K562 (cell line): ENCODE measurements around the gene P2RY11. TPM values are rescaled to one million over a fixed set of nuclear protein-coding genes. Genes with fewer than 3 reads are reported as not detected.

Source experiments
- KDM4B ChIP-seq, 2 experiments: fragments of 450-650 bp in 1 of 2; sonication (generic) in 1 of 2; IDR thresholded peaks; 2 replicates each; pipeline ENCODE4 v1.6.1; 2016 to 2017; ENCODE audit warnings: borderline replicate concordance in 2 of 2, antibody characterized with exemption in 1 of 2, low read depth in 1 of 2, mild to moderate bottlenecking in 1 of 2
- REST ChIP-seq, 2 experiments: fragments of 450-650 bp; formaldehyde crosslinking in 1 of 2; IDR thresholded peaks; 2 replicates each; pipeline versions ENCODE4 v1.4.0 to v1.6.1; 2014 to 2020; ENCODE audit warnings: mild to moderate bottlenecking in 2 of 2, borderline replicate concordance in 1 of 2, low read depth in 1 of 2
- polyA plus RNA-seq, 8 experiments: library from polyadenylated mRNA; depleted of rRNA in 4 of 8; stranded (reverse) in 5 of 8; unstranded in 3 of 8; fragments of >200 nt; fragmentation: Nextera tagmentation in 2 of 8; fragmentation: Illumina TruSeq in 1 of 8; extraction: Ambion mirVana in 2 of 8; extraction: Trizol in 1 of 8; gene quantifications; 2 replicates each; pipeline versions ENCODE4 v1.2.1 to v1.2.3, GENCODE V29; 2011 to 2014; ENCODE audit warnings: inconsistent platforms in 1 of 8, missing spikeins in 1 of 8
- total RNA-seq, 7 experiments: library from RNA; depleted of rRNA in 6 of 7; stranded (reverse); fragments of >200 nt in 6 of 7; fragmentation: Illumina TruSeq in 2 of 7; extraction: Trizol in 2 of 7; gene quantifications; 2 replicates each; pipeline versions ENCODE4 v1.2.1 to v1.2.3, GENCODE V29; 2011 to 2021; ENCODE audit warnings: low replicate concordance in 1 of 7
- TF ChIP-seq, protein P1 (sequence below): fragments of 200-800 bp; sonication (Bioruptor generic); IDR thresholded peaks from 2 replicates; pipeline ENCODE4 v1.6.1; 2017; ENCODE audit warnings: missing genetic modification characterization, missing compliant biosample characterization
- TF ChIP-seq, protein P2 (sequence below), 2 experiments: fragments of 450-650 bp in 1 of 2; sonication (generic) in 1 of 2; formaldehyde crosslinking in 1 of 2; IDR thresholded peaks; 2 replicates each; pipeline versions ENCODE4 v1.7.1 to v1.9.0; 2016 to 2022; ENCODE audit warnings: inconsistent platforms in 1 of 2, mild to moderate bottlenecking in 1 of 2, missing genetic modification reagents in 1 of 2

The P2RY11 gene
- total and polyA plus RNA-seq, 9 of the 15 experiments (the other 6 are each of a cell fraction or from before 2014, with no cell fraction given), result 0.03 to 10.1 (median 1.5) TPM

DNA sequence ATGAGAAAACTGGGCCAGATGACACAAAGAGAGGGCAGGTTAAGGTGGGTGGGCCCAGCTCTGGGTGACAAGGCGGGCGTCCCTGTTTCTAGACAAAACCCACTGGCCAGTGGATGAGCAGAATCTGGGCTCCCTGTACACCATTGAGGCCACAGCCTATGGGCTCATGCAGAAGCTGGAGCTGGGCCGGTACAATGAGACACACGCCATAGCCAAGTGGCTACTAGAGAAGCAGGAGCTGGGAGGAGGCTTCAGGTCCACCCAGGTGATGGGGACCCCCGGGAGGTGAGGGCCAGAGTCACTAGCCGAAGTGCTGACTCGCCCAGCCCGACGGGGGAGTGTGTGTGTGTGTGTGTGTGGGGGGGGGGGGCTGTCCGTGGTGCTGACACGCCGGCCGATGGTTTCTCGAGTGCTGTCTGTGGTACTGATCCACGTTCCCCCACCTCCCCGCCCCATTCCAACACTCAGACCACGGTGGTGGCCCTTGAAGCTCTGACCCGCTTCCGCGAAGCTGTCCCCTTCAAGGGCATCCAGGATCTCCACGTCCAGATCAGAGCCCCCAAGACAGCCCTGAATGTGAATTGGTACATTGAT is 49.7 kb upstream of the P2RY11 start (continued):
- TF ChIP-seq, protein P1, sequence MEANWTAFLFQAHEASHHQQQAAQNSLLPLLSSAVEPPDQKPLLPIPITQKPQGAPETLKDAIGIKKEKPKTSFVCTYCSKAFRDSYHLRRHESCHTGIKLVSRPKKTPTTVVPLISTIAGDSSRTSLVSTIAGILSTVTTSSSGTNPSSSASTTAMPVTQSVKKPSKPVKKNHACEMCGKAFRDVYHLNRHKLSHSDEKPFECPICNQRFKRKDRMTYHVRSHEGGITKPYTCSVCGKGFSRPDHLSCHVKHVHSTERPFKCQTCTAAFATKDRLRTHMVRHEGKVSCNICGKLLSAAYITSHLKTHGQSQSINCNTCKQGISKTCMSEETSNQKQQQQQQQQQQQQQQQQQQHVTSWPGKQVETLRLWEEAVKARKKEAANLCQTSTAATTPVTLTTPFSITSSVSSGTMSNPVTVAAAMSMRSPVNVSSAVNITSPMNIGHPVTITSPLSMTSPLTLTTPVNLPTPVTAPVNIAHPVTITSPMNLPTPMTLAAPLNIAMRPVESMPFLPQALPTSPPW (CRISPR knock-in tag), result peak; percentile 95
- TF ChIP-seq KDM4B (IDR thresholded peaks at IDR 0.05; ENCODE audit: borderline replicate concordance in 2 of 2, low read depth in 1 of 2) (0 out of 4 replicates have a peak, but pooled peaks of 1 of the 2 experiments have one; percentile 46), REST (IDR thresholded peaks at IDR 0.05; ENCODE audit: borderline replicate concordance) (peak; percentile 99), REST (CRISPR knock-in tag; IDR thresholded peaks at IDR 0.05; ENCODE audit: low read depth) (peak; percentile 96)
- TF ChIP-seq, protein P2, sequence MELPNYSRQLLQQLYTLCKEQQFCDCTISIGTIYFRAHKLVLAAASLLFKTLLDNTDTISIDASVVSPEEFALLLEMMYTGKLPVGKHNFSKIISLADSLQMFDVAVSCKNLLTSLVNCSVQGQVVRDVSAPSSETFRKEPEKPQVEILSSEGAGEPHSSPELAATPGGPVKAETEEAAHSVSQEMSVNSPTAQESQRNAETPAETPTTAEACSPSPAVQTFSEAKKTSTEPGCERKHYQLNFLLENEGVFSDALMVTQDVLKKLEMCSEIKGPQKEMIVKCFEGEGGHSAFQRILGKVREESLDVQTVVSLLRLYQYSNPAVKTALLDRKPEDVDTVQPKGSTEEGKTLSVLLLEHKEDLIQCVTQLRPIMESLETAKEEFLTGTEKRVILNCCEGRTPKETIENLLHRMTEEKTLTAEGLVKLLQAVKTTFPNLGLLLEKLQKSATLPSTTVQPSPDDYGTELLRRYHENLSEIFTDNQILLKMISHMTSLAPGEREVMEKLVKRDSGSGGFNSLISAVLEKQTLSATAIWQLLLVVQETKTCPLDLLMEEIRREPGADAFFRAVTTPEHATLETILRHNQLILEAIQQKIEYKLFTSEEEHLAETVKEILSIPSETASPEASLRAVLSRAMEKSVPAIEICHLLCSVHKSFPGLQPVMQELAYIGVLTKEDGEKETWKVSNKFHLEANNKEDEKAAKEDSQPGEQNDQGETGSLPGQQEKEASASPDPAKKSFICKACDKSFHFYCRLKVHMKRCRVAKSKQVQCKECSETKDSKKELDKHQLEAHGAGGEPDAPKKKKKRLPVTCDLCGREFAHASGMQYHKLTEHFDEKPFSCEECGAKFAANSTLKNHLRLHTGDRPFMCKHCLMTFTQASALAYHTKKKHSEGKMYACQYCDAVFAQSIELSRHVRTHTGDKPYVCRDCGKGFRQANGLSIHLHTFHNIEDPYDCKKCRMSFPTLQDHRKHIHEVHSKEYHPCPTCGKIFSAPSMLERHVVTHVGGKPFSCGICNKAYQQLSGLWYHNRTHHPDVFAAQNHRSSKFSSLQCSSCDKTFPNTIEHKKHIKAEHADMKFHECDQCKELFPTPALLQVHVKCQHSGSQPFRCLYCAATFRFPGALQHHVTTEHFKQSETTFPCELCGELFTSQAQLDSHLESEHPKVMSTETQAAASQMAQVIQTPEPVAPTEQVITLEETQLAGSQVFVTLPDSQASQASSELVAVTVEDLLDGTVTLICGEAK (IDR thresholded peaks at IDR 0.05), result peak; percentile 80
- TF ChIP-seq, protein P2 (CRISPR knock-in tag; IDR thresholded peaks at IDR 0.05), result 0 out of 2 replicates have a peak, but pooled peaks have one; percentile 35
